ENCODE results near the gene TRIM21. TPM values are rescaled to one million over a fixed set of nuclear protein-coding genes. Genes with fewer than 3 reads are reported as not detected.
"Not testable (repeated sequence)": the region's sequence is repeated elsewhere in the genome, so short reads cannot be mapped to it uniquely, and the experiment has no call there.

The TRIM21 gene
- total and polyA plus RNA-seq, 11 donors: 7.1 to 36.0 (median 8.5) TPM

- Histone ChIP-seq H3K4me1 (no peaks in the 10 kb centered on the region), H3K9me3 (no peaks in the 10 kb centered on the region), H3K27ac (no peak overlapping the region), H3K27me3 (no peaks in the 10 kb centered on the region), H3K4me3 (no peak overlapping the region), H3K36me3 (no peaks in the 10 kb centered on the region)
- ATAC-seq (no peak), DNase-seq (no peak)
- WGBS, 4 donors: 70 to 75% (median 71%) methylated on average over 4 of the region's 4 CpGs
- intact Hi-C loops (cut with DNase I): no loop called here
- no peak for TF ChIP-seq CTCF (IDR thresholded peaks at IDR 0.05)
- no peak for TF ChIP-seq POLR2A (IDR thresholded peaks at IDR 0.05)
Measured at GRCh38 chr11:4430051-4430450, 36.5 kb upstream of the TRIM21 start.

- Histone ChIP-seq H3K27ac (no peak overlapping the region), H3K4me1 (no peaks in the 10 kb centered on the region), H3K36me3 (no peaks in the 10 kb centered on the region), H3K27me3 (no peaks in the 10 kb centered on the region), H3K9me3 (no peaks in the 10 kb centered on the region), H3K4me3 (no peak overlapping the region)
- DNase-seq (no peak), ATAC-seq (no peak)
- TF ChIP-seq CTCF (IDR thresholded peaks at IDR 0.05) (no peak), POLR2A (IDR thresholded peaks at IDR 0.05) (no peak)
- intact Hi-C loops (cut with DNase I): no loop called here
- 69 to 86% (median 78%) methylated on average over 8 of the region's 8 CpGs for WGBS, 4 donors
Measured at GRCh38 chr11:4418403-4418802, 24.9 kb upstream of the TRIM21 start.

GRCh38 chr11:4416816-4417215 lies 23.3 kb upstream of the TRIM21 start:
- no peaks in the 10 kb centered on the region for H3K27me3 ChIP-seq
- H3K4me3 ChIP-seq: no peak overlapping the region
- no peaks in the 10 kb centered on the region for H3K36me3 ChIP-seq
- no peaks in the 10 kb centered on the region for H3K4me1 ChIP-seq
- no peak overlapping the region for H3K27ac ChIP-seq
- 62 to 80% (median 66%) methylated on average over 1 of the region's 1 CpG for WGBS, 4 donors
- ATAC-seq (no peak), DNase-seq (no peak)
- TF ChIP-seq POLR2A (IDR thresholded peaks at IDR 0.05) (no peak), CTCF (IDR thresholded peaks at IDR 0.05) (no peak)
- intact Hi-C loops (cut with DNase I): no loop called here
- H3K9me3 ChIP-seq: no peaks in the 10 kb centered on the region

GRCh38 chr11:4416306-4416705 lies 22.8 kb upstream of the TRIM21 start:
- no peak for DNase-seq
- no peak for ATAC-seq
- Histone ChIP-seq H3K27ac (no peak overlapping the region), H3K4me3 (no peak overlapping the region), H3K36me3 (no peaks in the 10 kb centered on the region), H3K27me3 (no peaks in the 10 kb centered on the region), H3K4me1 (no peaks in the 10 kb centered on the region), H3K9me3 (no peaks in the 10 kb centered on the region)
- intact Hi-C loops (cut with DNase I): no loop called here
- WGBS, 4 donors: 29 to 57% (median 39%) methylated on average over 1 of the region's 1 CpG
- no peak for TF ChIP-seq POLR2A (IDR thresholded peaks at IDR 0.05)
- TF ChIP-seq CTCF (IDR thresholded peaks at IDR 0.05): no peak

GRCh38 chr11:4406206-4406605 lies 12.7 kb upstream of the TRIM21 start:
- WGBS, 4 donors: 63 to 84% (median 80%) methylated on average over 2 to 6 of the region's 6 CpGs
- H3K36me3 ChIP-seq; H3K9me3 ChIP-seq; H3K27me3 ChIP-seq; H3K4me3 ChIP-seq; ATAC-seq; H3K4me1 ChIP-seq; intact Hi-C loops (cut with DNase I); H3K27ac ChIP-seq; DNase-seq: not testable (repeated sequence)

All from heart left ventricle (tissue), 16 donors.